Upper lobe of right lung (tissue), 1 donor: ENCODE results near the gene HCN3. TPM values are rescaled to one million over a fixed set of nuclear protein-coding genes. Genes with fewer than 3 reads are reported as not detected.

Source experiments
- ATAC-seq: fragments of 200-7000 bp; cut with Tn5 transposase; one replicate; pipeline ENCODE4 v1.9.1; 2020; ENCODE audit warnings: mild to moderate bottlenecking, moderate library complexity
- DNase-seq: peaks from one replicate; pipeline ENCODE4 v3.0.0-alpha.2; 2020
- H3K27ac ChIP-seq: fragments of 200-600 bp; one replicate; pipeline ENCODE4 v1.8.0; 2022
- H3K27me3 ChIP-seq: fragments of 200-600 bp; one replicate; pipeline ENCODE4 v1.8.0; 2022; ENCODE audit warnings: mild to moderate bottlenecking
- H3K36me3 ChIP-seq: fragments of 200-600 bp; one replicate; pipeline ENCODE4 v1.8.0; 2022
- H3K4me1 ChIP-seq: fragments of 200-600 bp; one replicate; pipeline ENCODE4 v1.8.0; 2022
- H3K4me3 ChIP-seq: fragments of 200-600 bp; one replicate; pipeline ENCODE4 v1.8.0; 2022; ENCODE audit warnings: mild to moderate bottlenecking
- H3K9me3 ChIP-seq: fragments of 200-600 bp; one replicate; pipeline ENCODE4 v1.8.0; 2022
- intact Hi-C: fragments of 100-400 bp; cut with DNase I; formaldehyde crosslinking; loops from one replicate; pipeline ENCODE4 v1.11.0; 2022
- total RNA-seq: library from RNA; stranded (reverse); fragmentation: NEBNext Ultra II Directional; extraction: Animal tissue kit (Norgen Biotek cat#: 25700); gene quantifications from one replicate; pipeline ENCODE4 v1.2.1, GENCODE V29; 2021
- TF ChIP-seq, protein P1 (sequence below): fragments of 200-600 bp; IDR thresholded peaks from one replicate; pipeline ENCODE4 v1.8.0; 2022; ENCODE audit warnings: antibody characterized with exemption
- donor health status: DM: no; HTN: yes; CAD: no; lungs with severe emphysema.

The HCN3 gene
- total RNA-seq, 1 donor from 2014 or later: 2.6 TPM

DNA sequence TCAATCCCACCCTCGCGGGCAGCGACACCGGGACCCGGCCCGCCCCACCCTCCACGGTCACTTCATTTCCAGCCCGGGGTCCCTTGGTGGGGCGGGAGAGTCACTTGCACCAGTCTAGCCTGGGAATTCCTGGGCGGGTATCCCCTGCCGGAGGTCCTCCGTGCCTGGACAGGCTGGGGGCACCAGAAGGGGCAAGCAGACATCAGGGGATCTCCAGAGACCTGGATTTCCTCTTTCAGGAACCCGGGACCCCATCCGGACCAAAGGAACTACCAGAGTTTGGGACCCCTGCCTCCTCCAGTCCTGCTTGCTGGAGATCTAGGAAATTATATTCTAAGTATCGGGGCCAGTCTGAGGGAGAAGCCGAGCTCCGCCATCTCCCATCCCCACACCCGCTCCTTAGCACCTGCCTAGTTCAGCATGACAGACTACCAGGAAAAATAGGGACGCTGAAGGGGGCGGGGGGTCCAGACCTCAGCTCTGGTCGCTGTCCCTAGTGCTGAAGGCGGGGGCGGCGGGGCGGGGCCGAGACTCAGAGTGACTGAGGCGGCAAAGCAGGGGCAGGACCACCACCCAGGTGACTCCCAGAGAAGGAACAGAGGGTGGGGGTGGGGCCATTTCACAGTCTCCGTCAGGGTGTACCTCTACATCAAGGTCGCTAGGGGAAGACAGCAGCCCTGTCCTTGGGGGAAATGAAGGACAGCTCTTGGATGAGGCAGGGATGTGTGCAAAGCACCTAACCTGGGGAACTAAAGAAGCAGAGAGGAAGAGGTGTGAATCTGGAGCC, 832 bp downstream of the HCN3 start:
- Histone ChIP-seq H3K27ac (no peak overlapping the region), H3K4me1 (peaks cover 16% of the 10 kb centered on the region), H3K27me3 (no peaks in the 10 kb centered on the region), H3K36me3 (no peaks in the 10 kb centered on the region), H3K4me3 (peak overlapping the region; percentile 79), H3K9me3 (no peaks in the 10 kb centered on the region)
- peak; percentile 79 for DNase-seq
- ATAC-seq: peak; percentile 2
- TF ChIP-seq, protein P1, sequence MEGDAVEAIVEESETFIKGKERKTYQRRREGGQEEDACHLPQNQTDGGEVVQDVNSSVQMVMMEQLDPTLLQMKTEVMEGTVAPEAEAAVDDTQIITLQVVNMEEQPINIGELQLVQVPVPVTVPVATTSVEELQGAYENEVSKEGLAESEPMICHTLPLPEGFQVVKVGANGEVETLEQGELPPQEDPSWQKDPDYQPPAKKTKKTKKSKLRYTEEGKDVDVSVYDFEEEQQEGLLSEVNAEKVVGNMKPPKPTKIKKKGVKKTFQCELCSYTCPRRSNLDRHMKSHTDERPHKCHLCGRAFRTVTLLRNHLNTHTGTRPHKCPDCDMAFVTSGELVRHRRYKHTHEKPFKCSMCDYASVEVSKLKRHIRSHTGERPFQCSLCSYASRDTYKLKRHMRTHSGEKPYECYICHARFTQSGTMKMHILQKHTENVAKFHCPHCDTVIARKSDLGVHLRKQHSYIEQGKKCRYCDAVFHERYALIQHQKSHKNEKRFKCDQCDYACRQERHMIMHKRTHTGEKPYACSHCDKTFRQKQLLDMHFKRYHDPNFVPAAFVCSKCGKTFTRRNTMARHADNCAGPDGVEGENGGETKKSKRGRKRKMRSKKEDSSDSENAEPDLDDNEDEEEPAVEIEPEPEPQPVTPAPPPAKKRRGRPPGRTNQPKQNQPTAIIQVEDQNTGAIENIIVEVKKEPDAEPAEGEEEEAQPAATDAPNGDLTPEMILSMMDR: peak; percentile 29
- intact Hi-C loops: no loop called here

- no peak for DNase-seq
- ATAC-seq: no peak
- Histone ChIP-seq H3K4me3 (no peak overlapping the region), H3K9me3 (no peaks in the 10 kb centered on the region), H3K4me1 (peaks cover 15% of the 10 kb centered on the region), H3K36me3 (no peaks in the 10 kb centered on the region), H3K27ac (no peak overlapping the region), H3K27me3 (no peaks in the 10 kb centered on the region)
- intact Hi-C loops: no loop called here
- TF ChIP-seq, protein P1: no peak
Observed at GRCh38 chr1:155278689-155279160, 1.5 kb downstream of the HCN3 start.

- intact Hi-C loops: no loop called here
- Histone ChIP-seq H3K4me3 (no peak overlapping the region), H3K27ac (no peak overlapping the region), H3K4me1 (peaks cover 13% of the 10 kb centered on the region), H3K9me3 (no peaks in the 10 kb centered on the region), H3K27me3 (no peaks in the 10 kb centered on the region), H3K36me3 (no peaks in the 10 kb centered on the region)
- no peak for DNase-seq
- TF ChIP-seq, protein P1: no peak
- no peak for ATAC-seq
Observed at GRCh38 chr1:155279268-155279667, 2.0 kb downstream of the HCN3 start.

GRCh38 chr1:155282488-155283091, 5.3 kb downstream of the HCN3 start:
- TF ChIP-seq, protein P1: no peak
- Histone ChIP-seq H3K4me1 (peaks cover 7% of the 10 kb centered on the region), H3K9me3 (no peaks in the 10 kb centered on the region), H3K4me3 (no peak overlapping the region), H3K27ac (no peak overlapping the region), H3K36me3 (no peaks in the 10 kb centered on the region), H3K27me3 (no peaks in the 10 kb centered on the region)
- ATAC-seq (no peak), DNase-seq (no peak)
- intact Hi-C loops: no loop called here

GRCh38 chr1:155284476-155284875, 7.2 kb downstream of the HCN3 start:
- no peaks in the 10 kb centered on the region for H3K4me1 ChIP-seq
- no peak for DNase-seq

More at GRCh38 chr1:155284476-155284875, 7.2 kb downstream of the HCN3 start:
- no peak overlapping the region for H3K4me3 ChIP-seq
- intact Hi-C loops: no loop called here
- no peaks in the 10 kb centered on the region for H3K9me3 ChIP-seq
- ATAC-seq: no peak
- TF ChIP-seq, protein P1: no peak
- H3K27me3 ChIP-seq: no peaks in the 10 kb centered on the region
- no peaks in the 10 kb centered on the region for H3K36me3 ChIP-seq
- no peak overlapping the region for H3K27ac ChIP-seq
